IPS DF 4.7 (cell line): Measurements from ENCODE around the gene FRAT1.
"Not testable (repeated sequence)": the region's sequence is repeated elsewhere in the genome, so short reads cannot be mapped to it uniquely, and the experiment has no call there.

Experiments
- DNase-seq: peaks from one replicate; pipeline ENCODE4 v3.0.0-alpha.2; 2013; ENCODE audit warnings: low spot score; ENCODE audit errors: extremely low read depth

Gene FRAT1

DNA sequence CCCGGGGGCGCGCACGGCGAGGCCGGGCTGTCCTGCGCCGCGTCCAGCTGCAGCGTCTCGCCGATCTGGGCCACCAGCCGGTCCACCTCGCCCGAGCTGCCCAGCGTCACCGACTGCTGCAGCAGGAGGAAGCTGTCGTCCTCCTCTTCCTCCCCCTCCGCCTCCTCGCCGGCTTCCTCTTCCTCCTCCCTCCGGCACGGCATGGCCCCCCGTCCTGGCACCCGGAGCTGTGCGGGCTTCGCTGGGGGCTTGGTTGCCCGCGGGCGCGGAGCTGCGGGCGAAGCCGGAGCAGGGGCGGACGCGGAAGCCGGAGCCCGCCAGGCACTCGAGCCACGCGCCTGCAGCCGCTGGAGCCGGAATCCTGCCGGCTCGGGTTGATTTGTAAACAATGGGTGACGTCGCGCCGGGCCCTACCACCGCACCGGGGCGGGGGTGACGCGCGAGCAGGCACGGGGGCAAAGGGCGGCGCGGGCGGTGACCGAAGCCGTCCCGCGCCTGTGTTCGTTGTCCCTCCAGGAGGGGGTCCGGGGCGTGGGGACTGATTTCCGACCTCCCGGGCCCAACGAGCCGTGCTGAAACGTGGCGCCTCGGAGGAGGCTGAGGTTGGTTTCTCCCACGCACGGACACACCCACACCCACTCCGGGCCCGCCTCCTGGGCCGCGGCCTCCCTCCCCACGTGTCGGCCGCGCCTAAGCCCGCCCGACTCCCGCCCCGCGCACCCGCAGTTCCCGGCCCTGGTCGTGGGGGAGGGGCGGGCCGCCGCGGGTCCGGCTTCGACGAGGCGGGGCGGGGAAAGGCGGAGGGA, 15.5 kb downstream of the FRAT1 start, which contains the start of gene FRAT2:
Gene FRAT2, minus strand, starts transcription at position 360 of the 806 bp plus-strand sequence. Its CDS starts 157 bp downstream, at position 203.
- DNase-seq, result no peak

DNA sequence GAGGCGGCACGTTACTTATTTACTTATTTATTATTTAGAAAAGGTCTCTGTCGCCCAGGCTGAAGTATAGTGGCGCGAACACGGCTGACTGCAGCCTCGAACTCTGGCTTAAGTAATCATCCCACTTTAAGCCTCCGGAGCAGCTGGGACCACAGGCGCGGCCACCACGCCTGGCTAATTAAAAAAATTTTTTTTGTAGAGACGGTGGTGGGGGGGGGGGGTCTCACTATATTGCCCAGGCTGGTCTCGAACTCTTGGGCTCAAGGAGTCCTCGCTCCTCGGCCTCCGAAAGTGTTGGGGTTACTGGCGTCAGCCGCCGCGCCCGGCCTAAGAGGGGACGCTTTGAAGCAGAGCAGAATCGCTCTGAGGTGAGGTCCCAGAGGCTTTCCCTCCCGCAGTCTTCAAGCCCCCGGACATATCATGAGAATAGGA, 16.1 kb downstream of the FRAT1 start:
- no peak for DNase-seq

DNA sequence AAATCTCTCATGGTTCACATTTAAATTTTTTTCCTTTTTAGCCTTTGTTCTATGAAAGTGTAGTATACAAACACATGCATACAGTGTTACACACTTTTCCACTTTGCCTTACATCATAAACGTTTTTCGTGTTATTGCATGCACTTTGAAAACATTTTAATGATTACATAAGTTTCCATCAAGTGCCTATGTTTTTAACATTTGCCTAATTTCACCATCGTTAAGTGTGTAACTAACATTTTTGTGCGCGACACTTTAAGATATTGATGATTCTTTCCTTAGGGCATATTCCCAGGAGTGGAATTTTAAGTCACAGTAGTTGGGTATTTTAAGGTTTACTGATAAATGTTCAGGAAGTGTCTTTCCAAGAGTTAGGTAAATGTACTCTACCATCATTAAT, 16.9 kb downstream of the FRAT1 start:
- DNase-seq, result no peak

DNA sequence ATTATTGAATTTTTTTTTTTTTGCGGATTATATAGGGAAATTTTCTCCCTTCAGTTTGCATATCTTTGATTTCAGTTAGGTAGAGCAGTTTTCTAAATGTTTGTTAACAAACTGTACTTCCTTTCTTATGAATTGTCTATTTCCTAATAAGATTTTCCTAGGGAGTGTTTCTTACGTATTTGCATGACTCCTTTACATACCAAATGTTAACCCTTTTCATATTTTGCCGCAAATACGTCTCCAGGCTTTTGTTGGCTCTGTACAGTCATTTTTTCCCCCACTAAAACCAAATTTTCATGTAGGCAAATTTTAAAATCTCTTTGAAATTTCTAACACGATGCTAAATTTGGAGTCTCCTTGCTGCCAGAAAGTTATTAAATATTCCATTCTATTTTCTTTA, 17.4 kb downstream of the FRAT1 start:
- DNase-seq, result no peak

DNA sequence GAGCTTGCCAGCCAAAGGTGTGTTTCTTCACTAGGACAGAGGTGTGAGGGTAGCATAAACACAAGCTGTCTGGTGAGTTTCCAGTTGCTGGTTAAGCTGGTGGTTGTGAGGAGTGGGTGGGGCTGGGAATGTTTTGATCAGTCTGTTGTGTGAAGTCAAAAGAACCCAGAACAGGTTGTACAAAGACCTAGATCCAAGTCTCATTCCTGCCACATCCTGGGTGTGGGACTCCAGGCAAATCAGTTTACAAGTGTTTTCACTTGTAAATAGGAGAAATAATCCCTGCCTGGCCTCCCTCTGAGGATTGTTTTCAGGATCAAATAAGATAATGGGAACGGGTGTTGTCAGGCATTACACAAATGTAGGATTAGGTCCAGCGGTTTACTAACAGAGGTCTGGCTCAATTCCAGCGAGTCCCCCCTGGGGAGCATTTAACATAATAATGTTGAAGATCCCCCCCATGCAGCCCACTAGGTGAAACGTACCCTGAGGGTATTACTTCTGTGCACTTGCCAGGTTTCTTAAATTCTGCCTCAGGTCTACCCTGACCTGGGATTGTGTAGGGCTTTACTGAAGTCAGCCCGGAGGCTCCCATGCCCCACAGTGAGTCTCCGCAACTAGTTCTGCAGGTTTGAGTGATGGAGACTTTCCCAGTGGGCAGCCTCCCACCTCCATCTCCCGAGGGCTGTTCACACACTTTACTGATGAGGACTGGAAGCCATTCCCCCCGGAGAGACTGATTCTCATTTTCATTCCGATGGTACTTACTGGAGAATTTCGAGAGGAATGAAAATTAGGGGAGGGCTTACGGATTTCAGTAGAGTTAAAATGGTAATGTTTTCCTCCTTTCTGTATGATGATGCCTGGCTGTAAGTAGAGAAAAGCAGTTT, 18.1 kb downstream of the FRAT1 start:
- DNase-seq, result no peak

DNA sequence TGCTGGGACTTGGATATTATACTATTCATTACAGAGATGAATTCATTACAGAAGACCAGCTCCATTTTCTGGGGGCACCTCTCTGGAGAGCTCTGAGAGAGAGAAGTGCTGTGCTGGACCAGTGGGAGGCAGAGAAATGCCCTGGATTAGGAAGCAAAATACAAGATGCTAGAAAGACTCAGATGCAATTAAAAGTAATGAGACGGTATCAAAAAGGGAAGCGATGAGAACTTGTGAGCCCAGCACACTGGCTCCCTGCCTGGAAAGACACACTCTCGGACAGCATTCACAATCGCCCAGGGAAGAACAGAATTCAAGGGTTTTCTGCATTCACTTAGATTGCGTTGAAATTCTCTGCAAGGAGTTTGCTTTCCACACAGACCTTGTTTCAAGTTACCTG, 19.0 kb downstream of the FRAT1 start:
- no peak for DNase-seq

DNA sequence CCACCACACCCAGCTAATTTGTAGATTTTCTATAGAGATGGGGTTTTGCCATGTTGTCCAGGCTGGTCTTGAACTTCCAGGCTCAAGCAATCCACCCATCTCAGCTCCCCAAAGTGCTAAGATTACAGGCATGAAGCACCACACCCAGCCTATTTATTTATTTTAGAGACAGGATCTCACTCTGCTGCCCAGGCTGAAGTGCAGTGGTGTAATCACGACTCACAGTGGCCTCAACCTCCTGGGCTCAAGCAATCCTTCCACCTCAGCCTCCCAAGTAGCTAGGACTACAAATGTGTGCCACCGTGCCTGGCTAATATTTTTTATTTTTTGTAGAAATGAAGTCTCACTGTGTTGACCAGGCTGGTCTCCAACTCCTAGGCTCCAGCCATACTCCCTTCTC, 22.3 kb downstream of the FRAT1 start:
- no peak for DNase-seq

DNA sequence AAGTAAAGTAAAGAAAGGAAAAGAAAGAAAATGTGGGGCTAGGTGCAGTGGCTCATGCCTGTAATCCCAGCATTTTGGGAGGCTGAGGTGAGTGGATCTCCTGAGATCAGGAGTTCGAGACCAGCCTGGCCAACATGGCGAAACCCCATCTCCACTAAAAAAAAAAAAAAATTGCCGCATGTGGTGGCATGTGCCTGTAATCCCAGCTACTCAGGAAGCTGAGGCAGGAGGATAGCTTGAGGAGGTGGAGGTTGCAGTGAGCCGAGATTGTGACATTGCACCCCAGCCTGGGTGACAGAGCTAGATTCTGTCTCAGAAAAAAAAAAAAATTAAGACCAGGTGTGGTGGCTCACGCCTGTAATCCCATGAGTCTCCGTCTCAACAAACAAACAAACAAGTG, 24.6 kb downstream of the FRAT1 start:
- DNase-seq, result not testable (repeated sequence)

DNA sequence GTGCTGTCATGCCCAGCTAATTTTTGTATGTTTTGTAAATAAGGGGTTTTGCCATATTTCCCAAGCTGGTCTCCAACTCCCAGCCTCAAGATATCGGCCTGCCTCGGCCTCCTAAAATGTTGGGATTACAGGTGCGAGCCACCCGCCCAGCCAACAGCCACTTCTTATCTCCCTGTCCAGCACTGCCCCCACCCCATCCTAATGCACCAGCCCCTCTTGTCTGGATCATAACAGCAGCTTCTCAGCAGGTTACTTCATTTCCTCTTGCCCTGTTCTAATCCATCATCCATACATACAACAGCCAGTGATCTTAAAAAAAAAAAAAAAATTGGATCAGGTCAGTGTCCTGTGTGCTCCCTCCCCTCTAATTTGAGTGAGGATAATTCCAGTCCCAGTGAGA, 28.2 kb downstream of the FRAT1 start:
- no peak for DNase-seq

DNA sequence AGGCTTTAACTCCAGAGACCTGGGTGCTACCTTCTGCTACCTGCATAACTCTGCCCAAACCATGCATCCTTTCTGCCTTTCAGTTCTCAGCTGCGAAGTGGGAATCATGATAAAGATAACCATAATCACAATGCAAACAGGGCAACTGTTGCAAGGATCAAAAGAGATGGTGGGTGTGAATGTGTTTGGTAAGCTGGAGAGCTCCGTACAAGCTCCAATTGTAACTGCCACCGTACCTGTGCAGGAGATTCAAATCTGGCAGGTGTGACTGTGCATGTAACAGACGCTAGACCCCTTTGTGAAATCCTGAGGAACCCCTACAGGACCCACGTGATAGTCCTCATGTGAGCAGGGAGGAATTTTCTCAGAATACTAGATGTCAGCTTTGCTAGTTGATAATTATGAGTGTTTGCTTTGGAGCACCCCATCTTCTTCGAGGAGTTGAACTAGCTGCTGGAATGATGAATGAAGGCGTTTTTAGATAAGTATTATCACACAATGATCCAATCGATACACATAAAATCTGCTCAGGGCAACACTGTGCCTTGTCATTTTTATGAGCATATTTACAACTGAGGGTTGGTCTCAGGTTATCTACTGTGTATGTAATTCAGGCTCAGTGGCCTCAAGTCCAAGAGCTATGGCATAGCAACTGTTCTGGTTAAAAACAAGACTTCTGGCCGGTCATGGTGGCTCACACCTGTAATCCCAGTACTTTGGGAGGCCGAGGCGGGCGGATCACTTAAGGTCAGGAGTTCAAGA, 30.9 kb downstream of the FRAT1 start:
- no peak for DNase-seq

DNA sequence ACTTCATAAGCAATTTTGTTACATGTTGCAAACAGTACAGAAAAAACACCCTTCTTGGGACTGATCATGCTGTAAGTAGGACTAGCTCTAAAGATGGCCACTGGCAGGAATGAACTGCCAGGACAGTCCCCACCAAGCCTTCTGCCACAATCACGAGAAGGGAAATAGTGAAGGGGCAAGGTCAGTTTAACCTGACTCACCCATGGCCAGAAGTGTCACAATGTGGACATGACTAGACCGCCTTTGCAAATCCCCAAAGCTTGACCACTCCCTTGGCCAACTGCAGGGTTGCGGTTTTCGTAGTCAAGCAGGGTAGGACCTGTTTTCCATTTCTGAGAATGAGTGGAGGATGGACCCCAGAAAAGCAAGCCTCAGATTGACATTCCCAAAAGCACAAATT, 34.9 kb downstream of the FRAT1 start:
- DNase-seq, result no peak

DNA sequence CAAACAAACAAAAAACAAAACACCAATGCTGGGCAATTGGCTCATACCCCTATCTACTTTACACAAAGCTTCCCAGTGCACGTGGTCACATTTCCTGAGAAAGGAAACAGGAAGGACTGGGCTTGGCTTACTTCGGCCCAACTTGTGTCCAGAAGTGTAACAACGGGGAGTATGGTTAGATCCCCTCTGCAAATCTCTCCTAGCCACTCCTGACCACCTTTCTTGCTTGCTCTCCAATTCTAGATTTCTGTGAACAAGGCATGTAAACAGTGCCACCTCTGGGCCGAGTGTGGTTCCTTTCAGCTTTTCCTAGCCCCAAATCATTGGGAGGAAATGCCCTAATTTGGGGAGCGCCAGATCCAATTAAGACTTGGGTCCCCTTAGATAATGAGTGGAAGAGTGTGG, 36.5 kb downstream of the FRAT1 start:
- DNase-seq, result no peak

DNA sequence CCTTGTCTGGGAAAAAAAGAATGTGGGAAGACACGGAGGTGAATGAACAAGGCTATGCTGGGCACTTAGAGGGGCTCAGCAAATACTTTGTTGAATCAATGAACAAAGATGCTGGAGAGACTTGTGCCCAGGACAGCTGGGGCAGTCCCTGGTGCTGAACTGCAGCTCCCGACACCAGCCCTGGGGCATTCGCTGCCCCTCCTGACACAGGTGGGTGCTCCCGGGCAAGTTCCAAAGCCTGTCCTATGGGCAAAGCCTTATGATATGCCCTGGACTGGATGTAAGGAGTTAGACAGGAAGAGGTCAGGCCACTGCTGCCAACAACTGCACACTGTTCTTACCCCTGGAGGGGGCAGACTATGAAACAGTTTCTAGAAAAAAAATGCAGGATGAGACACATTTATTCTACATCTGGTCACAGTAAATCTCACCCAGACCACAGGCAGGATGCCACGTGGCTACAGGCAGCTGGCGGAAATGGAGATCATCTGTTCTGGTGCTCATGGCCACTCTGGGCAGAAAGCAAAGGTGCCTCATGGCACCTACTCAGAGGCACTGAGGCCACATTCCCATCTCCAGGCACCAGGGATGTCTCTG, 37.3 kb downstream of the FRAT1 start:
- no peak for DNase-seq

DNA sequence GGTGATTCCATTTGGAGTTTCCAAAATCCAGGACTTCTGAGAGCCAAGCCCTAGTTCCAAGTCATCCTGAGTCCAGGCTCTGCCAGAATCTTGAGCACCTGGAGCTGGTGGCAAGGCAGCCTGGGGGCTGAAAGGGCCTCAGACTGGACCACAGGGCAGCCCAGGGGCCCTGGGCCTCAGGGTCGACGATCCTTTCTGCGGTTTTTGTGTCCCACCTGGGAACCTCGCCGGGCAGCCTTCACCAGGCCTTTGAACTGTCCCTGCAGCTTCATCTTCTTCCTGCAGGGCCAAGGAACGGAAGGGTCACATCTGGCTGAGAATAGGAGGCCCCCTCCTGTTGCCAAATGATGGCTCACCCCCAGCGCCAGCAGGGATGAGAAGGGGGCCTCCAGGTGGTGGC, 37.8 kb downstream of the FRAT1 start:
- no peak for DNase-seq

DNA sequence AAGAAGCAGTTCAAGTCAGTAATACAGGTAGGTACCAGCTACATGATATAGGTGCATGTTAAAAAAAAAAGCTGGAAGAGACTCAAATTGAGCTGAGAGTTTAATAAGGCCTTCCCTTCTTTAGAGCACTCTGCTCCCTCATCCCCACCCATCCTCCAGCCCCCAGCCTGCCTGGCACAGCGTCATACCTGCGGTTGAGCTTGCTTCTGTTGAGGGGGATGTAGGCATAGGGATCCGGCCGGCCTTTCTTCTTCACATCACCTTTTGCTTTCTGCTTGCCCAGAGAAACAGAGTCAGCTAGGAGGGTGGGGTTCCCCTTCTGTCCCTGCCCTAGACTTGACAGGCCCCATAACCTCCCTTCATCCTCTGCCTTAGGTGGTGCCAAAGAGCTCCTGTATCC, 39.3 kb downstream of the FRAT1 start:
- DNase-seq, result no peak

DNA sequence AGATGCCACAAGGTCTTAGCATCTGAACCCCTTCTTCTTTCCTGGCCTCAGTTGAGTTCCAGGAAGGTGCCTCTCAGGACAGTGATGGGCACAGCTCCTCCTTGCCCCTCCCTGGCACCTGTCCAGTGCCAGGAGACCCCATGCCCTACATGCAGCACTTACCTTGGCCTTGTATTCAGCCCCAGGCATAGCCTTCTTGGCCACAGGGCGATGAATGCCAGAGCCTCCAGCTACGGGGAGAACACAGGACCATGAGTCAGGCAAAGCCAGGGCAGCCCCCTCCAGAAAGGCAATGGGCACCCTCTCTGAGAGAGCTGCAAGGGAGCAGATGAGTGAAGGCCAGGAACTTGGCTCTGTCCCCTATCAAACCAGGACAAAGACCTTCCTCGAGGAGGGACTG, 39.7 kb downstream of the FRAT1 start:
- DNase-seq, result no peak

DNA sequence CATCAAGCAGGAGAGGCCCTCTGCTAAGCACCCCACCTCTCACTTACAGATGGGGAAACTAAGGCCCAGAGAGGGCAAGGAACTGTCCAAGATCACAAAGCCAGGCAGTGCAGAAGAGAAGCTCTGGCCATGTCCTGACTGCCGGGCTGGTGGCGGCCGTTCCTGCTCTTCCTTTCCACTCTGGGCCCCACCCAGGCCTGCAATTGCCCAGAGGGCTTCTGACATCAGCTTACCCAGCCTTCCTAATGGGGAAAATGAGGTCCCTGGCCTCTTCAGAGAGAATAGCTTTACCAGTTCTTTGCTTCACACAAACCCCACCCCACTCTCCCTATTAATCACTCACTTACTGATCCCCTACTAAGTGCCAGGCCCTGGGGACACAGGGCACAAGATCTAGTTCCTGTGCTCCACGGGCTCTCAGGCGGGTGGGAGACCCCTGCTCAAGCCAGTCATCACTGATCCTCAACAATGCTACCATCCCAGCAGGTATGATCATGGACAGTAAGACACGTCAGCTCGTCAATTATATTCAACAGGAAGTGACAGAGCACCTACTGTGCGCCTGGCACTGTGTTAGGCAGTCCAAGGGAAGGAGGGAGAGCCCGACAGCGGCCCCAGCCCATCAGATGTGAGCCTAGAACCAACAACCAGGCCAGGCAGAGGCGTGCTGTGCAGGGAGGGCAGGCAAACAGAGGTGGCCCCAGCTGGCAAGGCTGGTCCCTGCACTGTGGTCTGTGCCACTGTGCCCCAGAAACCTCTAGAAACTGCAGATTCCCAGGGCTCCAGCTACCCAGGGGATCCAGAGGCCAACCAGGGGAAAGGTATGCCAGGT, 41.9 kb downstream of the FRAT1 start:
- no peak for DNase-seq

DNA sequence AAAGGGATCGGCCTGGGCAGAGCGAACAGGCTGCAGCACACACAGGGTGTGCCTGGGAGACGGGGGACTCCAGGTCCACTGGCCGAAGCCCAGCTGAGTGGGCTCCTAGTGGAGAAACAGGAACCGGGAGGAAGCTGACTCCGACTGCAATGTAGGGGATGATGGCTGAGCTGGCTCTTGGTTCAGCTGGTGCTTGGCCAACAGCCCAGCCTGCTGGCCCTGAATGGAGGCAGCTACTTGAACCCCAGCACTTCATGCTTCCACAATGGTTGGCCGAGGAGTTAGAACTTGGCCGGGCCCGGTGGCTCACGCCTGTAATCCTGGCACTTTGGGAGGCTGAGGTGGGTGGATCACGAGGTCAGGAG, 42.4 kb downstream of the FRAT1 start:
- no peak for DNase-seq

DNA sequence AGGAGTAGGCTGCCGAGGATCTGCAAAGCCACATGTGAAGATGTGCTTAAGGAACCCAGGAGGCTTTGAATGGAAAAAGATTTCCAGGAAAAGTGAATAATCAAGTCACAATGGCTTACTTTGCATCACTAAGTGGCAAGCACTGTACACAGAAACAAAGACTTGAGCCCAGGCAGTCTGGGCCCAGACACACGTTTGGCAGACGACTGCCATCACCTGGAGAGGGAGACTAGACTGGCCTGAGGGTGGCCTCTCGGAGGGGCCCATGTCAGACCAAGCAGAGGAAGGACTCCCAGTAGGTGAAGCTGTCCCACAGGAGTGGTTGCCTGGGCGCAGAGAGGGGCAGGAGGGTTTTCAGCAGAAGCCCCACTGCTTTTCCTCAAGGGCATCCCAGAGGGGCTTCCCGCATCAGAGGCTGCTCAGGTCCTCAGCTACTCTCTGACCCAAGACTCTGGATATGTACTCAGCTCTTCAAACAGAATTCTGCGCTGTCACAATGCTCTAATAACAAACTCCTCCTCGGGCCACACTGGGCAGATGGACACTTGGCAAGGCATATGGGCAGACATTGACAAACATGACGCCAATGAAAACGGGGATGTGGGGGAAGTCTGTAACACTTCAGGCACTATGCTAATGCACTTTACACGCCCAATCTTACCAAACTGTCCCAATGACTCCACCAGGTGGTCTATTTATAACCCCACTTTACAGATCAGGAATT, 43.4 kb downstream of the FRAT1 start:
- DNase-seq, result no peak

DNA sequence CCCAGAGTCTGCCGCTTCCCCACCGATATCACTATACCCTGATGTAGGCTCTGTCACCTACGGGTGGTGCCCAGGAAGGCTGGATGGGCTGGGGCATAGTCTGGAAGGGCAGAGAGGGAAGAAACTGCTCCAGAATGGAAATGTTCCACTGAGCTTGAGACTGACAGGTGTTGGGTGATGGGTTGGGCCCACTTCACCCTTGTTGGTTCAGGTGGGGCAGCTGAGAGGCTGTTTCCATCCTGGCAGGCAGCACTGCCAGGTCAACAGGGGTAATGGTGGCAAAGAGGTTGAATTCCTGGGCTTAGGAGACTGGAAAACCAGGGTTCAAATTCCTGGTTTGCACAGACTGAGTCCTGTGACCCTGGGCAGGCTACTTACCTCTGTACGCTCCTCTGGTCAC, 44.0 kb downstream of the FRAT1 start:
- no peak for DNase-seq
